CD4-positive, CD25-positive, alpha-beta regulatory T cell (primary cell): ENCODE measurements around the gene EFNA3. TPM values are rescaled to one million over a fixed set of nuclear protein-coding genes. Genes with fewer than 3 reads are reported as not detected.

Source experiments
- ATAC-seq, 2 donors: fragments of 150-1000 bp; cut with Tn5 transposase; one replicate each; pipeline ENCODE4 v1.10.0; 2021; ENCODE audit warnings: low read depth in 2 of 2, moderate number of reproducible peaks in 2 of 2, moderate library complexity in 1 of 2
- DNase-seq, 3 donors: peaks; one replicate each; pipeline versions ENCODE4 v3.0.0 to v3.0.0-alpha.2; 2012 to 2022; ENCODE audit warnings: mixed read lengths in 1 of 3
- H3K27ac ChIP-seq: one replicate; pipeline ENCODE4 v1.7.0; 2013; ENCODE audit warnings: mild to moderate bottlenecking, low read length; ENCODE audit not compliant: insufficient read depth, poor library complexity, severe bottlenecking
- H3K27me3 ChIP-seq: one replicate; pipeline ENCODE4 v1.7.0; 2013; ENCODE audit warnings: low read length; ENCODE audit not compliant: control insufficient read depth, insufficient read depth
- H3K36me3 ChIP-seq: one replicate; pipeline ENCODE4 v1.7.0; 2013; ENCODE audit warnings: mild to moderate bottlenecking, low read length, moderate library complexity; ENCODE audit not compliant: control insufficient read depth, insufficient read depth
- H3K4me1 ChIP-seq: 2 replicates; pipeline ENCODE4 v1.7.0; 2013; ENCODE audit warnings: mild to moderate bottlenecking, low read length; ENCODE audit not compliant: insufficient read depth, control insufficient read depth, poor library complexity, severe bottlenecking
- H3K4me3 ChIP-seq: one replicate; pipeline ENCODE4 v1.7.0; 2013; ENCODE audit warnings: low read depth, mild to moderate bottlenecking, low read length, moderate library complexity
- H3K9me3 ChIP-seq, 2 experiments: 1 replicate in 1 of 2; 2 replicates in 1 of 2; pipeline ENCODE4 v1.7.0; 2013; ENCODE audit warnings: low read length in 2 of 2, mild to moderate bottlenecking in 1 of 2, moderate library complexity in 1 of 2; ENCODE audit not compliant: control insufficient read depth in 2 of 2
- H3K27ac Mint-ChIP-seq, 3 donors: one replicate each; pipeline ENCODE4 v1.8.0; 2020 to 2022; ENCODE audit warnings: mild to moderate bottlenecking in 3 of 3, mixed read lengths in 3 of 3, moderate library complexity in 2 of 3
- H3K27me3 Mint-ChIP-seq: one replicate; pipeline ENCODE4 v1.8.0; 2022; ENCODE audit warnings: mild to moderate bottlenecking, mixed read lengths
- H3K36me3 Mint-ChIP-seq: one replicate; pipeline ENCODE4 v1.8.0; 2020; ENCODE audit warnings: mixed read lengths
- H3K4me1 Mint-ChIP-seq, 4 donors: one replicate each; pipeline ENCODE4 v1.8.0; 2020 to 2022; ENCODE audit warnings: mixed read lengths in 4 of 4, mild to moderate bottlenecking in 1 of 4
- H3K4me3 Mint-ChIP-seq, 4 donors: one replicate each; pipeline ENCODE4 v1.8.0; 2020 to 2022; ENCODE audit warnings: mild to moderate bottlenecking in 4 of 4, mixed read lengths in 4 of 4, moderate library complexity in 3 of 4
- H3K9me3 Mint-ChIP-seq, 7 donors: one replicate each; pipeline ENCODE4 v1.8.0; 2020 to 2022; ENCODE audit warnings: mixed read lengths in 7 of 7, mild to moderate bottlenecking in 3 of 7, moderate library complexity in 2 of 7
- polyA plus RNA-seq, 4 donors: library from polyadenylated mRNA; unstranded; fragments of 300-500 nt; fragmentation: Illumina TruSeq; gene quantifications; one replicate each; pipeline ENCODE4 v1.2.3, GENCODE V29; 2021
- total RNA-seq: library from RNA; stranded (reverse); gene quantifications from one replicate; pipeline ENCODE4 v1.2.3, GENCODE V29; 2022

Gene EFNA3
- total and polyA plus RNA-seq, 5 donors from 2014 or later: 0.42 to 1.2 (median 0.63) TPM

DNA sequence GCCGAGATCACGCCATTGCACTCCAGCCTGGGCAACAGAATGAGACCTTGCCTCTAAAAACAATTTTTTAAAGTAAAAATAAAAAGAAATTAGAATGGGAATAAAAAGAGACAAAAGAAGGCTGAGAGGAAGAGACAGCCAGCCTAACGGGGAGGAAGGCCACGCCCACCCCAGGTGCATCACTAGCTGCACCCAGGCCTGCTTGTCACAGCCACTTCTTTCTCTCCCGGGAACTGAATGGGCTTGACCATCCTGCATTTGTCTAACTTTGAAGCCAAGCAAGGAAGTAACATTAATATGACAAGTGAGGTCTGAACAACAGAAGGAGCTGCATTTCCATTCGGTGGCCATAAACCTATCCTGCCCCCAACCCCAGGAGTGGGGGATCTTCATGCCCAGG lies 28.2 kb downstream of the EFNA3 start:
- H3K27me3 ChIP-seq: no peaks in the 10 kb centered on the region
- no peaks in the 10 kb centered on the region for H3K4me1 ChIP-seq
- Mint-ChIP-seq H3K27ac (no peak overlapping the region), H3K4me1 (no peaks in the 10 kb centered on the region), H3K9me3 (no peaks in the 10 kb centered on the region), H3K27me3 (peaks cover 34% of the 10 kb centered on the region), H3K36me3 (no peaks in the 10 kb centered on the region), H3K4me3 (no peak overlapping the region)
- no peak overlapping the region for H3K4me3 ChIP-seq
- H3K36me3 ChIP-seq: no peaks in the 10 kb centered on the region
- no peak for ATAC-seq
- DNase-seq: no peak
- H3K9me3 ChIP-seq: no peaks in the 10 kb centered on the region
- no peak overlapping the region for H3K27ac ChIP-seq

DNA sequence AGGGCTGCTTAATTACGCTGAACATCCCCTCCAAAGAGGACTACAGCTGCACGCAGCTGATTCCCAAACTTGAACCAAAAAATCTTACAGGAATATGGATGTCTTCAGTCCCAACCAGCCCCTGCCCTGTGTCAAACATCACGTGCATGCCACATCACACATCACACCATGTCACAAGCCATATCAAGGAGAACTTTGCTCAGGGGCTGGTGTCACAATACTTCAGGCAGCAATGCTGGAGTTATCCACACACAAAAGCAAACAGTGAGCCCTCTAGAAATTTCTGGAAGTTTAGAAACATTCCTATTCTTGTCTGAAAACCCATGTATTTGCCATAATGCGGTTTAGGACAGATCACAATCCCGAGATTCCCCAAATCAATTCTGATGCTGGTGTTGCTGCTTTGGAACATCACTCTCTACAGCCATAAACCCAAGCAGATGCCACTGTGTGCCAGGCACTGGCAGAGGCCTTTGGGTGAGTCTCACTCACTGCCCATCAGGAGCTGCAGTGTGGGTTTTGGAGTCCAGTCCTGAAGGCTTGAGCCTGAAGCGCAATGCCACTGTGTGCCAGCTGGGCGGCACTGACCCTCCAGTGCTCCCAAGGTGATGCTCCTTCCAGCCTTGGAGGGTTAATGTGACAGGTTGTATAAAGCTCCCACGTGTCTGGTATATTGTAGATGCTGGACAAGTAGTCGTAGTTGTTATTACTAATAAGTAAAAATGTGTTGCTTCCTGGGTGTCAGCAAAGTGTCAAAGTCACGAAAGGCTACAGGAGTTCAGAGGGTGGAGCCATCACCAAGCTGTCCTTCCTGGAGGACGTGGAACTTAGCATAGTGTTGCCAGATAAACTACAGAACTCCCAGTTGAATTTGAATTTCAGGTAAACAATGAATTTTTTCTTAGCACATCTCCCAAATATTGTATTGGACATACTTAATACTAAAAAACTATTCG lies 28.9 kb downstream of the EFNA3 start:
- H3K36me3 Mint-ChIP-seq: no peaks in the 10 kb centered on the region
- Histone ChIP-seq H3K27me3 (no peaks in the 10 kb centered on the region), H3K36me3 (no peaks in the 10 kb centered on the region), H3K4me3 (no peak overlapping the region), H3K4me1 (no peaks in the 10 kb centered on the region), H3K9me3 (no peaks in the 10 kb centered on the region), H3K27ac (no peak overlapping the region)
- H3K4me1 Mint-ChIP-seq: no peaks in the 10 kb centered on the region
- DNase-seq (no peak), ATAC-seq (no peak)
- H3K27ac Mint-ChIP-seq: no peak overlapping the region
- no peak overlapping the region for H3K4me3 Mint-ChIP-seq
- H3K27me3 Mint-ChIP-seq: peaks cover 30% of the 10 kb centered on the region
- no peaks in the 10 kb centered on the region for H3K9me3 Mint-ChIP-seq

GRCh38 chr1:155108296-155108695 lies 29.7 kb downstream of the EFNA3 start:
- H3K27me3 ChIP-seq: no peaks in the 10 kb centered on the region
- Mint-ChIP-seq H3K27me3 (peaks cover 30% of the 10 kb centered on the region), H3K9me3 (no peaks in the 10 kb centered on the region), H3K4me1 (no peaks in the 10 kb centered on the region), H3K27ac (no peak overlapping the region), H3K36me3 (no peaks in the 10 kb centered on the region), H3K4me3 (no peak overlapping the region)
- DNase-seq: no peak
- no peaks in the 10 kb centered on the region for H3K36me3 ChIP-seq
- ATAC-seq: no peak
- H3K9me3 ChIP-seq: no peaks in the 10 kb centered on the region
- no peak overlapping the region for H3K4me3 ChIP-seq
- H3K4me1 ChIP-seq: no peaks in the 10 kb centered on the region
- H3K27ac ChIP-seq: no peak overlapping the region

GRCh38 chr1:155110381-155110780 lies 31.7 kb downstream of the EFNA3 start:
- DNase-seq (no peak), ATAC-seq (no peak)
- Mint-ChIP-seq H3K4me3 (no peak overlapping the region), H3K27me3 (peaks cover 24% of the 10 kb centered on the region), H3K36me3 (no peaks in the 10 kb centered on the region), H3K27ac (no peak overlapping the region), H3K9me3 (no peaks in the 10 kb centered on the region), H3K4me1 (no peaks in the 10 kb centered on the region)
- Histone ChIP-seq H3K4me3 (no peak overlapping the region), H3K27me3 (no peaks in the 10 kb centered on the region), H3K9me3 (no peaks in the 10 kb centered on the region), H3K36me3 (no peaks in the 10 kb centered on the region), H3K4me1 (no peaks in the 10 kb centered on the region), H3K27ac (no peak overlapping the region)

- H3K4me3 Mint-ChIP-seq: no peak overlapping the region
- ATAC-seq (no peak), DNase-seq (no peak)
- H3K4me1 ChIP-seq: no peaks in the 10 kb centered on the region
- H3K27me3 Mint-ChIP-seq: peaks cover 21% of the 10 kb centered on the region
- no peak overlapping the region for H3K4me3 ChIP-seq
- no peak overlapping the region for H3K27ac Mint-ChIP-seq
- no peaks in the 10 kb centered on the region for H3K9me3 Mint-ChIP-seq
- no peaks in the 10 kb centered on the region for H3K9me3 ChIP-seq
- H3K36me3 Mint-ChIP-seq: no peaks in the 10 kb centered on the region
- H3K27me3 ChIP-seq: no peaks in the 10 kb centered on the region
- H3K4me1 Mint-ChIP-seq: no peaks in the 10 kb centered on the region
- no peaks in the 10 kb centered on the region for H3K36me3 ChIP-seq
- no peak overlapping the region for H3K27ac ChIP-seq
Measured at GRCh38 chr1:155110826-155111225, 32.2 kb downstream of the EFNA3 start.

DNA sequence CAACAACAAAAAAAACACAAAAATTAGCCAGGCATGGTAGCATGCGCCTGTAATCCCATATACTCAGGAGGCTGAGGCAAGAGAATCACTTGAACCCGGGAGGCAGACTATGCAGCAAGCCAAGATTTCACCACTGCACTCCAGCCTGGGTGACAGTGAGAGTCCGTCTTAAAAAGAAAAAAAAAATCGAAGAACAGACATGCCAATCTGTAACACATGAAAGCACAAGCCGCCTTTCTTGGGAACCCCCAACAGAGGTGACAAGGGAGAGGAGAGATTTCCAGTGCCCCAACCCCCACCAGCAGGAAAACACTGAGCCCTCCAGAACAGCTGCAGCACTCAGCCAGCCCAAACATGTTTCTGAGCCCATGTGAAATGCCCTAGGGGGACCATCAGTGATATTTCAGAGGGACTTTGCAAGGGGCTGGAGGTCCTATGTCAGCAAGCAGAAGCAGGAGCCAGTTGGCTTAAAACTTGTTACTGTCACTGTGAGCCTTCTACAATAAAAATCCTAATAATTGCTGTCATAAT lies 34.9 kb downstream of the EFNA3 start:
- Mint-ChIP-seq H3K27ac (no peak overlapping the region), H3K4me1 (no peaks in the 10 kb centered on the region), H3K36me3 (no peaks in the 10 kb centered on the region), H3K9me3 (no peaks in the 10 kb centered on the region), H3K27me3 (peaks cover 22% of the 10 kb centered on the region), H3K4me3 (no peak overlapping the region)
- no peaks in the 10 kb centered on the region for H3K36me3 ChIP-seq
- H3K4me3 ChIP-seq: no peak overlapping the region
- DNase-seq (no peak), ATAC-seq (no peak)
- H3K27ac ChIP-seq: no peak overlapping the region
- H3K4me1 ChIP-seq: no peaks in the 10 kb centered on the region
- H3K27me3 ChIP-seq: peaks cover 2% of the 10 kb centered on the region
- no peaks in the 10 kb centered on the region for H3K9me3 ChIP-seq

DNA sequence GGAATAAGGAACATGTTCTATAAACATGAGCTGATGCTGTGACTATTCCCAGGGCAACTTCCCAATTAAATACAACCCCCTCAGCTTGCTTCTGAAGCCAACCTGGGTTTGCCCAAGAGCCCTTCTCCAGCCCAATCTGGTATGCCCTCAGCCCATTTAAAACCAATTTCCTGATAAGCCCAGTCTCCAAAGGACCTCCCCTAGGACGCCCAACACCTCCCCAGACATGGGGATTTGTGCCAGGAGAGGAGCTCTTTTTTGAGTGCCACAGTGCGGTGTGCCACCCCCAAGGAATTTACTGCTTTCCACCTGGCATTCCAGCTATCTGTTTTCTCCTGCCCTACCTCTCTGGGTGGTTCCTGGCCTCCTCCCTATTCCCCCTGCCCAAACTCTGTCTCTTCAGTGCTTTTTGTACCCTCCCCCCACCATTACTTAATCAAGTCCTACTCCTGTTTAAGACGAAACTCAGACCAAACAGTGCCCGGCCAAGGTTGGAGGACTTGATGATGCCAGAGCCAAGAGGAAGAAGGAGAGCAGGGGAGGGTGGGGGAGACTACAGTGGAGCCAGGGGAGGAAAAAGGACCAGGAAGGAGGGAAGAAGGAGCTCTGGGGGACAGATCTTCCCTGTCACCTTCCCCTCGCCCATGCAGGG lies 37.6 kb downstream of the EFNA3 start:
- ATAC-seq: no peak

More for the DNA sequence above, 37.6 kb downstream of the EFNA3 start:
- H3K27me3 Mint-ChIP-seq: peaks cover 21% of the 10 kb centered on the region
- no peak for DNase-seq
- Histone ChIP-seq H3K27me3 (peaks cover 2% of the 10 kb centered on the region), H3K9me3 (no peaks in the 10 kb centered on the region), H3K36me3 (no peaks in the 10 kb centered on the region), H3K4me1 (no peaks in the 10 kb centered on the region), H3K27ac (no peak overlapping the region), H3K4me3 (no peak overlapping the region)
- no peak overlapping the region for H3K4me3 Mint-ChIP-seq
- H3K9me3 Mint-ChIP-seq: no peaks in the 10 kb centered on the region
- H3K27ac Mint-ChIP-seq: no peak overlapping the region
- H3K4me1 Mint-ChIP-seq: no peaks in the 10 kb centered on the region
- no peaks in the 10 kb centered on the region for H3K36me3 Mint-ChIP-seq
